DMS79 (cell line): ENCODE data around the gene EEIG1.
A peak's percentile ranks its signal among the peaks of the same experiment; 100 is the strongest.

Experiments used
- DNase-seq: peaks from one replicate; lab custom pipeline; 2025; lab: John Stamatoyannopoulos, UW

EEIG1 gene

GRCh38 chr9:128001151-128001778 is 20.5 kb upstream of the EEIG1 start:
- DNase-seq: no peak

GRCh38 chr9:127999461-127999860 is 18.7 kb upstream of the EEIG1 start:
- no peak for DNase-seq

- DNase-seq: no peak
These were observed 12.9 kb upstream of the EEIG1 start for GRCh38 chr9:127993721-127994120.

GRCh38 chr9:127991757-127992274 is 11.0 kb upstream of the EEIG1 start:
- DNase-seq: no peak

- DNase-seq: peak; percentile 40
These were observed 10.4 kb upstream of the EEIG1 start for GRCh38 chr9:127991017-127991756.

GRCh38 chr9:127990554-127990953 is 9.8 kb upstream of the EEIG1 start:
- no peak for DNase-seq

- no peak for DNase-seq
These were observed 8.3 kb upstream of the EEIG1 start for GRCh38 chr9:127989094-127989493.

GRCh38 chr9:127987103-127987614 is 6.4 kb upstream of the EEIG1 start:
- no peak for DNase-seq

- DNase-seq: no peak
These were observed 4.2 kb upstream of the EEIG1 start for GRCh38 chr9:127985011-127985410.

- DNase-seq: no peak
These were observed 3.1 kb upstream of the EEIG1 start for GRCh38 chr9:127983847-127984289.

GRCh38 chr9:127982912-127983311 is 2.1 kb upstream of the EEIG1 start:
- DNase-seq: no peak

- DNase-seq: no peak
These were observed 851 bp upstream of the EEIG1 start for GRCh38 chr9:127981559-127982121.

- DNase-seq: no peak
These were observed 606 bp downstream of the EEIG1 start for GRCh38 chr9:127980060-127980705.

- no peak for DNase-seq
These were observed 1.3 kb downstream of the EEIG1 start for GRCh38 chr9:127979333-127980059.

GRCh38 chr9:127979015-127979332 is 1.8 kb downstream of the EEIG1 start:
- DNase-seq: no peak

GRCh38 chr9:127977884-127978647 is 2.7 kb downstream of the EEIG1 start:
- peak; percentile 26 for DNase-seq

- no peak for DNase-seq
These were observed 3.5 kb downstream of the EEIG1 start for GRCh38 chr9:127977009-127977883.

- peak; percentile 84 for DNase-seq
These were observed 4.3 kb downstream of the EEIG1 start for GRCh38 chr9:127976498-127976897.

- no peak for DNase-seq
These were observed 5.1 kb downstream of the EEIG1 start for GRCh38 chr9:127975376-127976315.
